Measurements from ENCODE around the gene ARPC2.
"Not testable (repeated sequence)": the region's sequence is repeated elsewhere in the genome, so short reads cannot be mapped to it uniquely, and the experiment has no call there.

ARPC2 gene

DNA sequence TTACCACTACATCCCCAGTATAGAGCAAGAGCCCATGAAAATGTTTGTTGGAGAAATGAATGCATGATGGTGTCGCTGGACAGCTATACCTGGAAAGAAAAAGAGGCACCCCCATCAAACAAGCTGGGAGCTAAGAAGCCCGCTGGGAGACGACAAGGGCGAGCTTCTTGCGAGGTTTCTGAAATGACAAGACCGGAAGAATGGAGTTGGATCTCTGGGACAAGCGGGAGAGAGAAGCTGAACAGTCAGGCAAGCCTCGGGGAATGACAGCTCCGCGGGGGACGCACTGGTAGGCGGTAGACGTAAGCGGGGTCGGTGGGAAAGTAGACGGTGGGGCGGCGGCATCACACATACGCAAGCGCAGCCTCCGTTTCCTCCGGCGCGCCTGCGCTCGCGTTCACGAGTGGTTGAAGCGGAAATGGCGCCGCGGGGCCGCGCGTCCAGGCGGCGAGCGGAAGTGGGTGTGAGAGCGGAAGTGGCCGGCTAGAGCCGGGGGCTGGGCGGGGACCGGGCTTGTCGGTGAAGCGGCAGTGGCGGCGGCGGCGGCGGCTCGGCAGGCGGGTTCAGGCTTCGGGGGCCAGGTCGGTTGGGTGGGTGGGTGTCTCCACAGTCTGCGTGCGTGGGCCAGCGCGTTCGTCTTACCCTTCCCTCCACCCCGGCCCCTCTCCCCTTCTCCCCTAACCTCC, at the start of gene ARPC2:
Gene ARPC2, plus strand, starts transcription at position 516 of the 686 bp plus-strand sequence. CDS start 282 bp downstream, outside the sequence.
- peak; percentile 90 for DNase-seq (ENCODE audit: insufficient read length, low spot score)
- FAIRE-seq, result peak; percentile 88

DNA sequence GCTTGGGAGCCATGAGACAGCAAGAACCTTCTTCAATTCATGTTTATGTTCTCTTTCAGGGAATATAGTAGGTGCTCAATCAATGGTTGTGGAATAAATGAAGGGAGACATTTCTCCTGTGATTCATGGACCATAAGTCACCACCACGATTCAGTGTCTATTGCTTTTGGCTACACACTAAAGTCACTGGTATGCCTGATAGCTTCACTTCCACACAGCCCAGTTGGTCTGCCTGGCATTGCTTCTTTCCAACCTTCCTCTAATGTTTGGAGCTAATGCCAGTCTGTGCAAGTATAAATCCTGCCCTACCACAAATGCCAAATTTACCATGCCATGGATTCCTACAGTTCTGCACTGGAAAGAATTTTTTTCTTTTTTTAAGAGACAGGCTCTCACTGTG, 49.0 kb upstream of the ARPC2 start:
- no peak for DNase-seq (ENCODE audit: insufficient read length, low spot score)
- FAIRE-seq, result no peak

DNA sequence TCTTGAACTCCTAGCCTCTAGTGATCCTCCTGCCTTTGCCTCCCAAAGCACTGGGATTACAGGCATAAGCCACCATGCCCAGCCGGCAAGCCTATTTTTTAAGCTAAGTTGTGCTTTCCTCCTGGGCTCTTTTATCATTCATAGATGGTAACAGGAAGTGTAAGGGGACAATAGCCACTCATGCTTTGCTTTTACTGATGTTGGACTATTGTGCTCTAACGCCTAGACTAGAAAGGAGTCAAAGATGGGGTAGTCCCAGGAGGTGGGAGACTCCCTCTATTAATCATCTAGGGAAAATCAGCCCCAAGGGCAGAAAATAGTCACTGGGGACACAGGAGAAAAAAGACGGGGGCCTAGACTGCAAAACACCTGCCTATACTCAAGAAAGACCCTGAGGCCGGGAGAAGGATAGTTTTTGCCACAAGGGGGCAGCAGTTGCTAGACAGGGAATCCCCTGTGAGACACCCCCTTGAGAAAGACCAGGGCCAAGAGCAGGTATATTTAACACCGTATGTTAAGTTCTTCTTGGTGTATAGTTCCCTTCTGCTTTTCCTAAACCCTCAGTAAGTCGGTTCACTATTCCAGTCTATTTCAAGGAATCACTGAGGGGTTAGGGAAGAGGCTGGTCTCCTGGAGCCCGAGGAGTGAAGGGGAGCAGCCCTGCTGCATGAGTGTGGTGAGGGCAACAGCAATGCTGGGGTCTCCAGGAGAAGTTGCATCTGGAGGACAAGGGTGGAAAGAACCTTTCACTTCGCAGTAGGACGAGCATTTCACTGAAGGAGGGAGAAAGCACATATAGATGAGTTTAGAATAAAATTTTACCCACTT, 48.1 kb upstream of the ARPC2 start:
- FAIRE-seq, result no peak
- peak; percentile 62 for DNase-seq (ENCODE audit: insufficient read length, low spot score)

DNA sequence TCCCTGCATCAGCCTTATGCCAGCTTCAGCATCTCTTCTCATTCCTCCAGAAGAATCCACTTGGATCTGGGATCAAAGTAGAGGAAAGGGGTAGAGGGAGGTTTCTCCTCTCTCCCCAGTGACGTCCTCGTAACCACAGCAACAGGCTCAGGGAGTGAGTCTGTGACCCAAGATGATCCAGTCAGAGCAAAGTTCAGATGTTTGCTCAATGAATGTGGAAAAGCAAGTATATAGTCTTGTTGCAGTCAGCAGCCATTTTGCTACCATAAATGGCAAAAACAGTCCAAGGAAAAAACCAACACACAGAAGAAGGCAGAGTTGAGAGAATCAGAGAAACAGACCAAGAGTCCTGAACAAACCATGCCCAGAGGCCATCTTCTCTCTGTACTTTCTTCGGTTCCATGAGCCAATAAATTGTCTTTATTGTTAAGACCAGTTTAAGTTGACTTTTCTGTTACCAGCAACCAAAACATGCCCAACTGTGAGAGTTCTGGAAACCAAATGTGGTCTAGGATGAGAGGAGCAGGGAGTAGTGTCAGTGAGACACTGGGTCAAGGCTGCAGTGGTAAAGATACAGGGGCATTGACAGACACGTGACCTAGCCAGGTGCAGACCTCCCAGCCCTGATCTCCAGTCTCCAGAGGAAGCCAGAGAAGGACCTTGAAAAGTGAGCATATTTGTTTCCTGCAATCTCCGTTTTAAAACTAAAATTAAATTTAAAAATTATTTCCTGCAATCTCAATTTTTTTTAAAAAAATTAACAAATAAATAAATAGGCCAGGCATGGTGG, 47.0 kb upstream of the ARPC2 start:
- FAIRE-seq (no peak), DNase-seq (ENCODE audit: insufficient read length, low spot score) (no peak)

DNA sequence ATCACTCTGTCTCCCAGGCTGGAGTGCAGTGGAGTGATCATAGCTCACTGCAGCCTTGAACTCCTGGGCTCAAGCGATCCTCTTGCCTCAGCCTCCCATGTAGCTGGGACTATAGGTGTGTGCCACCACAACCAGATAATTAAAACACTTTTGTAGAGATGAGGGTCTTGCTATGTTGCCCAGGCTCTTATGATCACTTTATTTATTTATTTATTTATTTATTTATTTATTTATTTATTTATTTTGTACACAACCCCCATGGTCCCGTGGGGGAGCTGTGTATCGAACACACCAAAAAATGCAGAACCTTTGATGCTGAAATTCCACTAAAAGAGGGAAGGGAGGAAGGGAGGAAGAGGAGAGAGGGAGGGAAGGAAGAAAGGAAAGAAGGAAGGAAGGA, 45.2 kb upstream of the ARPC2 start:
- not testable (repeated sequence) for DNase-seq (ENCODE audit: insufficient read length, low spot score); FAIRE-seq

DNA sequence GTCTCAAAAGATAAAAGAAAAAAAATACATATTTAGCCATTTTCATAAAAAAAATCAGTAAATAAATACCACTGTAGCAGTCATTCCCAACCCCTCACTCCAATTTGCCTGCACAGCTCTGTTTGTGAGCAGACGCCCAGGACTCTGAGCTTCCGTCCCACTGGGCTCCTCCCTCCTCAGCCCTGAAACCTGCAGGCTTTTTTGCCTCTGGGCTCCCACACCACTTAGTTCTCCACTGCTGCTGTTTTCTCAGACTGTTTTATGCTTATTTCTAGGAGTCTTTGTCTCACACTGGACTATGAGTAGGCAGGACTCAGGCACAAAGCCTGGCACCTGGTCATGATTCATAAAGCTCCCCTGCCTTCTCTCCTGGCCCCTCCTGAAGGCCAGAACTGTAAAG, 44.1 kb upstream of the ARPC2 start:
- no peak for DNase-seq (ENCODE audit: insufficient read length, low spot score)
- no peak for FAIRE-seq

DNA sequence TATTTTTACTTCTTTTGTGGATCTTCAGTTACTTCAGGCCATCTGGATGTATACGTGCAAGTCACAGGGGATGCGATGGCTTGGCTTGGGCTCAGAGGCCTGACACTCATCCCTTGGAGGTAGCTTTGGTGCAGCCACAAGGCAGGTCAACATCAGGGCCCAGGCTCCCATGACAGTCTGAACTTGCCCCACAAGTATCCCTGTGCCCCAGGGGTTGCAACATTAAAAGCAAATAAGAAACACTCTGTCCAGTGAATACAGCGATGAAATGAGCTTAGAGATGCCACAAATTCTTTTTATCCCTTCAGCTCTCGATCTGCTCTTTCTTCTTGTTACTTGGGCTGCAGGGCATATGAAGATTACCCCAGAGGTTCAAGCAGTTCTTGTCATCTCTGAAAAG, 37.2 kb upstream of the ARPC2 start:
- FAIRE-seq, result no peak
- DNase-seq (ENCODE audit: insufficient read length, low spot score), result no peak

DNA sequence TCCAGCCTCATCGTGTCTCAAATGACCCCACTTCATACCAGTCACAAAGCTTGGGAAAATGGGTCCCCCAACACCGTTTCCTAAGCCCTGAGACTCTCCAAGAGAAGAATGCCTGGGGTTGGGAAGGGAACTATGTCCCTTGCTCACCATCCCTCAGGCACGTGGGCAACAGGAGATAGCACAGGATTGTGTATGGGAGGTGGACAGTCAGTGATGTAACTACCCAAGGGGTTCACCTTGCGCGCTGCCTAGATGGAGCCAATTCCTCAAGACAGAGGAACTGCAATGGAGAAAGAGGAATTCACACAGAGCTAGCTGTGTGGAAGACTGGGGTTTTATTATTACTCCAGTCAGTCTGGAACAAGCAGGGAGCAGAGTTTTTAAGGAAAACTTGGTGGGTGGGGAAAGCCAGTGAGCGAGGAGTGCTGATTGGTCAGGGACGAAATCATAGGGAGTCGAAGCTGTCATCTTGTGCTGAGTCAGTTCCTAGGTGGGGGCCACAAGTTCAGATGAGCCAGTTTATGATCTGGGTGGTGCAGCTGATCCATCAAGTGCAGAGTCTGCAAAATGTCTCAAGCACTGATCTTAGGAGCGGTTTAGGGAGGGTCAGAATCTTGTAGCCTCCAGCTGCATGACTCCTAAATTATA, 36.4 kb upstream of the ARPC2 start:
- FAIRE-seq, result peak; percentile 69
- no peak for DNase-seq (ENCODE audit: insufficient read length, low spot score)

DNA sequence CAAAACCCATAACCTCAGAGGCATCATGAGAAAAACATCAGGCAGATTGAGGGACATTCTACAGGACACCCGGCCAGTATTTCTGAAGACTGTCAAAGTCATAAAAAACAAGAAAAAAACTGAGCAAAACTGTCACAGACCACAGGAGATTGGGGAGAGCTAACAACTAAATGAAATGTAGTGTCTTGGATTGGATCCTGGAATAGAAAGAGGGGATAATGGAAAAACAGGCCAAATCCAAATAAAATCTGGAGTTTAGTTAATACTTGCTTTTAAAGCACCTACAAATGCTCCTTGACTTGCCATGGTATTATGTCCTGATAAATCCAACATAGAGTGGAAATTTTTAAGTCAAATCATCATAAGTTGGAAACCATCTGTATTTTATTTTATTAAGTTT, 32.7 kb upstream of the ARPC2 start:
- DNase-seq (ENCODE audit: insufficient read length, low spot score), result no peak
- no peak for FAIRE-seq

DNA sequence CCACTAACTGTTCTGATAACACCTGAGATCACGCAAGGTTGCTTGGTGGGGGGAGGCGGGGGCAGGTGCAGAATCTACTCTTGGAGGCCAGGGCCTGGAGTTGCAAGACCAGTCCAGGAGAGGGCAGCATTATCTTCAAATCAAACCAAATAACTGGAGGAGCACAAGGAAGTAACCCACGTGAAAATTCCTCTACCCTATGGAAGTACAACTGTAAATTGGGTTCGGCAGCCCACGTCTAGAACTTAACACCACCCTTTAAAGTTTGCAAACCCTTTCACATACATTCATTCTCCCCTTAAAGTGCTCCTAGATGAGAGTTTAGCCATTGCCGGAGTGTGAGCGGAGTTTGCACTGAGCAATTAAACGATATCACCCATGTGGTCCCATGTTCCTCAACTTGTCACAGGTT, 30.6 kb upstream of the ARPC2 start:
- DNase-seq (ENCODE audit: insufficient read length, low spot score) (peak; percentile 65), FAIRE-seq (peak; percentile 57)

DNA sequence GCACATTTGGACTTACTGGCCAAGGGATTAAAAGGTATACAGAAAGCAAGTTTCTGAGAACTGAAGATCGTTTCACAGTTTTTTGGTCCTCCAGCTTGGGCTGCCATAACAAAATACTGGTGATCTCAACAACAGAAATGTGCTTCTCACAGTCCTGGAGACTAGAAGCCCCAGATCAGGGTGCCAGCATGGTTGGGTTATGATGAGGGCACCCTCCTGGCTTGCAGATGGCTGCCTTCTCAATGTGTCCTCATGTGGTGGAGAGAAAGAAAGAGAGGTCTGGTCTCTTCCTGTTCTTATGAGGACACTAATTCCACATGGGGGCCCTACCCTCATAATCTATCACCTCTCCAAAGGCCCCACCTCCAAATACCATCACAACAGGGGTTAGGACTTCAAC, 30.1 kb upstream of the ARPC2 start:
- no peak for FAIRE-seq
- no peak for DNase-seq (ENCODE audit: insufficient read length, low spot score)

DNA sequence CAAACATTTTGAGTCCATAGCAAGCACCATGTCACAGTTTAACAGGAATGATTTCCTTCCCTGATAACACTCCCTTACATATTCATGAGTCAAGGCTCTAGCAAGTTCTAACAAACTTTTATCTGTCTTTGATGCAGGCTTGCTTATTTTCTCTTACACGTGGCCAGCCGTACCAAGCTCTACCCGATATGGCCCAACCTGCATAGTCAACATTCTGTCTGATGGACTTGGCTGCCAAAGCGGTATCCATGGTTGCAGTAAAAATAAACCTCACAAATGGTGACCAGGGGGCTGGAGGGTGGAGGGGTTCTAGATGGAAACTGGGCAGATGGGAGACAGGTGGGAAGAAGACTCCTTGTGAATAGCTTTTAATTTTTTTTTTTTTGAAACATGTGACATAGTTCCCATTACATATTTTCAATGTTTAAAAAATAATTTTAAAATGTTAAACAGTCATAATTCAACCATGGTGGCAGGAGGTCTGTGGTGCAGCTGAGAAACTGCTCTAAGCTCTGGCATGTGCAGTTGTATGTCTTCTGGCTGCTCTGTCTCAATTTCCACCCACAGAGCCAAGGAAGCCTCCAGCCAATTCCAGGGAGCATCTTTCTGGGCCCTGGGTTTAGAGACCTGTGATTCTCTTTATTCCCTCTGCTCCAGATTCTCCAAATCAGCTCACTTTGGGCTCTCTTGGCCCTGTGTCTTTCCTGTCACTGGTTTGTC, 29.5 kb upstream of the ARPC2 start:
- no peak for DNase-seq (ENCODE audit: insufficient read length, low spot score)
- no peak for FAIRE-seq

DNA sequence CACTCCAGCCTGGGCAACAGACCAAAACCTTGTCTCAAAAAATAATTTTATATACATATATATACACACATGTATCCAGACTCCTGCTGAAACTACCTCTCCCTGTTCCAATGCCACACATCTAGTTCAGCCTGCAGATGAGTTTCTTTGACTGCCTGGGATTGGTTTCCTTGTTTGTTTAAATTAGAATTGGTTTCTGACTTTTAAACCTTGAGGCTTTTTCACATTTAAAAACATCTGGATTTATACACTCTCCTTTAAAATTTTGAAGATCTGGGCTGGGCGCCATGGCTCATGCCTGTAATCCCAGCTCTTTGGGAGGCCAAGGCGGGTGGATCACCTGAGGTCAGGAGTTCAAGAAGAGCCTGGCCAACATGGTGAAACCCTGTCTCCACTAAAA, 28.5 kb upstream of the ARPC2 start:
- no peak for FAIRE-seq
- DNase-seq (ENCODE audit: insufficient read length, low spot score), result no peak

DNA sequence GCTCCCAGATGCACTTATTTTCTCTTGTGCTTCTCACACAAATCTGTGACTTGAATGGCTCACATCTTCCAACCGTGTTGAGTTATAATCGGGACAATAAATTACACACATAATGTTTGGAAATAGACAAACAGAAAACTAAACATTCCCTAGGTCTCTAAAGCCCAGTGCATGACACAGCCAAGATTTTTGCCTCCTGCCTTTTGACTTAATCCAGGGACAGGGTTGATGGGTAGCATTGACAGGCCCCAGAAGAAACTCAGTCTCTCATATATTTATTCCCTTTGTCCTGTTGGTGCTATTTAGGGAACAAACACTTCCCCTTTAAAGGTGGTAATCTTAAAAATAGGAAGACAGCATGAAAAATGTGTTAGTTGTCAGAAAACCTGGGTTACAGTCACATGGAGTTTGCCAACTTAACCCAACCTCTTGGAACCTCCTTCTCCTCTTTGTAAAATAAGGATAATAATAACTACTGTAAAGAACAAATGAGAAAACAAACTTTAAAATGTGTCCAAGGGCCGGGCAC, 24.0 kb upstream of the ARPC2 start:
- FAIRE-seq, result no peak

DNA sequence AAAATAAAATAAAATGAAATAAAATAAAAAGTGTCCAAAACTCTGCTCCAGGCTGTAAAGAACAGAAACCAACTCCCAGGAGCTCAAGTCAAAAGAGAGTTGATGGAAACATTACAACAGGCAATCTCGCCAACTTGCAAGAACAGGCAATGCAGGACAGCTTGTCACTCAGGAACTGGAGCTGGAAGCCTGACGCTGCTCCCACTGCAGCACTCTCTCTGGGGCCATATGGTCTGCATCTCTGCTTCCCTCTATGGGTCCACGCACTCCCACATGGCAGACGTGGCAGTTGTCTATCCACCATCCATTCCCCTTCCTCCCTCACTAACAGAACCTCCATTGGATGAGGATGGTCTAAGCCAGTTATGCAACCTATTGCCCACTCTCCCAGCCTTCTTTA, 23.3 kb upstream of the ARPC2 start:
- FAIRE-seq, result no peak
- no peak for DNase-seq (ENCODE audit: insufficient read length, low spot score)

More for the DNA sequence above, 24.0 kb upstream of the ARPC2 start:
- no peak for DNase-seq (ENCODE audit: insufficient read length, low spot score)

DNA sequence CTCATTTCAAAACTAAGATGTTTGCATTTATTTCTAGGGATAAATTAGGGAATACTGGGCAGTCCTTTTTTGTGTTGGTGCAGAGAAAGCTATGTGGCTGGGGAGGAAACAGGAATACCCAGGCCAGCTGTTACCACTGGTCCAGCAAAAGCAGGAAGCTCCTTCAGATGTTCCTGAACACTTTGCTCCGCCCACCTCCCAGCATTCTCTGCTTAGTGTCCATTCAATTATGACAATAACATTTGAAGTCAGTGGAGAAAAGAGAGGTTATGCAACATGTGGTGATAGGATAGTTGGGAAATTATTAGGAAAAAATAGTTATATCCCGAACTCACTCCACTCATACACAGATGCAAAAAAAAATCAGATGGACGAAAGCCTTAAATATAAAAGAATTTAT, 22.1 kb upstream of the ARPC2 start:
- no peak for FAIRE-seq
- DNase-seq (ENCODE audit: insufficient read length, low spot score), result no peak

DNA sequence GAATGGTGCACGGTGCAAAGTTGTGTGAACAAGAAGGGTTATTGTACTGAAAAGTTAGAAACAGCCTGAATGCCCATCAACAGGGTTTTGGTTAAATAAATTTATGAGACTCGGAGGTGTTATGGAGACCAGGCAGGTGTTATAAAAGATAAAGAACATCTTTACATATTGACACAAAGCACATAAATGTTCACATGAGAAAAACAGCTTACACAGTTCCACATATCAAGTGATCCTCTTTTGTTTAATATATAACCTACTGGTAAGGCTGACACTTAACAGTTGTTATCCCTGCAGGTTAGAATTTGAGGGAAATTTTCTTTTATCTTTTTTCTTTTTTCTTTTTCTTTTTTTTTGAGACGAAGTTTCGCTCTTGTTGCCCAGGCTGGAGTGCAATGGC, 20.0 kb upstream of the ARPC2 start:
- FAIRE-seq (no peak), DNase-seq (ENCODE audit: insufficient read length, low spot score) (no peak)

DNA sequence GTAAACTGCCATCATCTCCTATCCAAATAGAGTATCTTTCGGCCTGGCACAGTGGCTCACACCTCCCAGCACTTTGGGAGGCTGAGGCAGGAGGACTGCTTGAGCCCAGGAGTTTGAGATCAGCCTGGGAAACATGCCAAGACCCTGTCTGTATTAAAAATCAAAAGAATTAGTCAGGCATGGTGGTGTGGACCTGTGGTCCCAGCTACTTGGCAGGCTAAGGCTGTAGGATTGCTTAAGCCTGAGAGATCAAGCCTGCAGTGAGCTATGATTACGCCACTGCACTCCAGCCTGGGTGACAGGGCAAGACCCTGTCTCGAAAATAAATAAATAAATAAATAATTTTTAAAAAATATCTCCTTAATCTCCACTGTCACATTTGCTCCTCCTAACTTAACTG, 14.7 kb upstream of the ARPC2 start:
- FAIRE-seq (no peak), DNase-seq (ENCODE audit: insufficient read length, low spot score) (no peak)

DNA sequence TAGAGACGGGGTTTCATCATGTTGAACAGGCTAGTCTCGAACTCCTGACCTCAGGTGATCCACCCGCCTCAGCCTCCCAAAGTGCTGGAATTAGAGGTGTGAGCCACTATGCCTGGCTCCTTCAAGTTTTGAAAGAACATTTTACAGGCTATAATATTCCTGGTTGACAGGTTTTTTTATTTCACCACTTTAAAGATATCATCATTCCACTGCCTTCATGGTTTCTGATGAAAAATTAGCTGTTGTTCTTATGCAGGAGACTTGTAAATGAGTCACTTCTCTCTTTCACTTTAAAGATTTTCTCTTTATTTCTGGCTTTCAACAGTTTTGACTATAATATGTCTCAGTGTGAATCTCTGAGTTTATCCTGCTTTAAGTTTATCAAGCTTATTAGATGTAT, 7.9 kb upstream of the ARPC2 start:
- DNase-seq (ENCODE audit: insufficient read length, low spot score), result no peak
- no peak for FAIRE-seq

DNA sequence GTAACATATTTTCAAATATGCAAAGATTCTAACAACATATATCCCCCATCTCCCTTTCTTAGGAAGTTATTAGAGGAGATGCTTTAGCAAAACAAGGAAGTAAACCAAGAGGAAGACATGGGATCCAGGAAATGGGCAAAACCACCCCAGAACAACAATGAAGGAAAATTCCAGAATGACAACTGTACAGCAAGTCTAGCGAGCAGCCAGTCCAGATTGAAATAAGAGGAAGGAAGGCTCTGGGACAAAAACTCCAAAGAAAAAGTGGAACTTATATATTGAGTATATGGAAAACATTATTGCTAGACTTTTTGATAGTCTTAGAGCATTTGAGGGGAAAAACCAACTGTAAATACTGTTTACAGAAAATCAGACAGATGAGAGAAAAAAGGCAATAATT, 2.9 kb upstream of the ARPC2 start:
- DNase-seq (ENCODE audit: insufficient read length, low spot score) (no peak), FAIRE-seq (no peak)

All from HTR-8/SVneo (cell line).